CD4-positive, CD25-positive, alpha-beta regulatory T cell (primary cell): ENCODE measurements around the gene PPP1R13B. TPM values are rescaled to one million over a fixed set of nuclear protein-coding genes. Genes with fewer than 3 reads are reported as not detected.

ENCODE experiments used
- ATAC-seq, 2 donors: fragments of 150-1000 bp; cut with Tn5 transposase; one replicate each; pipeline ENCODE4 v1.10.0; 2021; ENCODE audit warnings: low read depth in 2 of 2, moderate number of reproducible peaks in 2 of 2, moderate library complexity in 1 of 2
- DNase-seq, 3 donors: peaks; one replicate each; pipeline versions ENCODE4 v3.0.0 to v3.0.0-alpha.2; 2012 to 2022; ENCODE audit warnings: mixed read lengths in 1 of 3
- H3K27ac ChIP-seq: one replicate; pipeline ENCODE4 v1.7.0; 2013; ENCODE audit warnings: mild to moderate bottlenecking, low read length; ENCODE audit not compliant: insufficient read depth, poor library complexity, severe bottlenecking
- H3K27me3 ChIP-seq: one replicate; pipeline ENCODE4 v1.7.0; 2013; ENCODE audit warnings: low read length; ENCODE audit not compliant: control insufficient read depth, insufficient read depth
- H3K36me3 ChIP-seq: one replicate; pipeline ENCODE4 v1.7.0; 2013; ENCODE audit warnings: mild to moderate bottlenecking, low read length, moderate library complexity; ENCODE audit not compliant: control insufficient read depth, insufficient read depth
- H3K4me1 ChIP-seq: 2 replicates; pipeline ENCODE4 v1.7.0; 2013; ENCODE audit warnings: mild to moderate bottlenecking, low read length; ENCODE audit not compliant: insufficient read depth, control insufficient read depth, poor library complexity, severe bottlenecking
- H3K4me3 ChIP-seq: one replicate; pipeline ENCODE4 v1.7.0; 2013; ENCODE audit warnings: low read depth, mild to moderate bottlenecking, low read length, moderate library complexity
- H3K9me3 ChIP-seq, 2 experiments: 1 replicate in 1 of 2; 2 replicates in 1 of 2; pipeline ENCODE4 v1.7.0; 2013; ENCODE audit warnings: low read length in 2 of 2, mild to moderate bottlenecking in 1 of 2, moderate library complexity in 1 of 2; ENCODE audit not compliant: control insufficient read depth in 2 of 2
- H3K27ac Mint-ChIP-seq, 3 donors: one replicate each; pipeline ENCODE4 v1.8.0; 2020 to 2022; ENCODE audit warnings: mild to moderate bottlenecking in 3 of 3, mixed read lengths in 3 of 3, moderate library complexity in 2 of 3
- H3K27me3 Mint-ChIP-seq: one replicate; pipeline ENCODE4 v1.8.0; 2022; ENCODE audit warnings: mild to moderate bottlenecking, mixed read lengths
- H3K36me3 Mint-ChIP-seq: one replicate; pipeline ENCODE4 v1.8.0; 2020; ENCODE audit warnings: mixed read lengths
- H3K4me1 Mint-ChIP-seq, 4 donors: one replicate each; pipeline ENCODE4 v1.8.0; 2020 to 2022; ENCODE audit warnings: mixed read lengths in 4 of 4, mild to moderate bottlenecking in 1 of 4
- H3K4me3 Mint-ChIP-seq, 4 donors: one replicate each; pipeline ENCODE4 v1.8.0; 2020 to 2022; ENCODE audit warnings: mild to moderate bottlenecking in 4 of 4, mixed read lengths in 4 of 4, moderate library complexity in 3 of 4
- H3K9me3 Mint-ChIP-seq, 7 donors: one replicate each; pipeline ENCODE4 v1.8.0; 2020 to 2022; ENCODE audit warnings: mixed read lengths in 7 of 7, mild to moderate bottlenecking in 3 of 7, moderate library complexity in 2 of 7
- polyA plus RNA-seq, 4 donors: library from polyadenylated mRNA; unstranded; fragments of 300-500 nt; fragmentation: Illumina TruSeq; gene quantifications; one replicate each; pipeline ENCODE4 v1.2.3, GENCODE V29; 2021
- total RNA-seq: library from RNA; stranded (reverse); gene quantifications from one replicate; pipeline ENCODE4 v1.2.3, GENCODE V29; 2022

PPP1R13B gene
- total and polyA plus RNA-seq, 5 donors from 2014 or later, result 1.5 to 21.5 (median 3.0) TPM

GRCh38 chr14:103688441-103688840 is 158.9 kb downstream of the PPP1R13B start:
- no peaks in the 10 kb centered on the region for H3K9me3 ChIP-seq
- H3K4me3 Mint-ChIP-seq, result no peak overlapping the region
- no peaks in the 10 kb centered on the region for H3K4me1 ChIP-seq
- H3K27me3 ChIP-seq, result no peaks in the 10 kb centered on the region
- H3K4me3 ChIP-seq, result no peak overlapping the region
- no peaks in the 10 kb centered on the region for H3K27me3 Mint-ChIP-seq
- no peaks in the 10 kb centered on the region for H3K9me3 Mint-ChIP-seq
- no peak overlapping the region for H3K27ac Mint-ChIP-seq
- ATAC-seq (no peak), DNase-seq (no peak)
- peaks cover 82% of the 10 kb centered on the region for H3K36me3 ChIP-seq
- H3K36me3 Mint-ChIP-seq, result peaks cover 20% of the 10 kb centered on the region
- peaks cover 0 to 4% (median 3%) of the 10 kb centered on the region in 4 donors for H3K4me1 Mint-ChIP-seq
- H3K27ac ChIP-seq, result no peak overlapping the region

GRCh38 chr14:103687712-103688111 is 159.7 kb downstream of the PPP1R13B start:
- Histone ChIP-seq H3K9me3 (no peaks in the 10 kb centered on the region), H3K36me3 (peaks cover 83% of the 10 kb centered on the region), H3K4me1 (no peaks in the 10 kb centered on the region), H3K4me3 (no peak overlapping the region), H3K27ac (no peak overlapping the region), H3K27me3 (no peaks in the 10 kb centered on the region)
- Mint-ChIP-seq H3K36me3 (peaks cover 20% of the 10 kb centered on the region), H3K27ac (no peak overlapping the region), H3K4me1 (peaks cover 0 to 4% (median 3%) of the 10 kb centered on the region in 4 donors), H3K27me3 (no peaks in the 10 kb centered on the region), H3K4me3 (no peak overlapping the region), H3K9me3 (no peaks in the 10 kb centered on the region)
- no peak for ATAC-seq
- no peak for DNase-seq

GRCh38 chr14:103686831-103687485 is 160.4 kb downstream of the PPP1R13B start:
- Histone ChIP-seq H3K4me1 (no peaks in the 10 kb centered on the region), H3K36me3 (peaks cover 83% of the 10 kb centered on the region), H3K4me3 (no peak overlapping the region), H3K9me3 (no peaks in the 10 kb centered on the region), H3K27ac (no peak overlapping the region), H3K27me3 (no peaks in the 10 kb centered on the region)
- Mint-ChIP-seq H3K4me1 (peaks cover 0 to 4% (median 3%) of the 10 kb centered on the region in 4 donors), H3K27ac (no peak overlapping the region), H3K9me3 (no peaks in the 10 kb centered on the region), H3K27me3 (no peaks in the 10 kb centered on the region), H3K36me3 (peaks cover 20% of the 10 kb centered on the region), H3K4me3 (no peak overlapping the region)
- no peak for DNase-seq
- ATAC-seq, result no peak

- no peaks in the 10 kb centered on the region for H3K9me3 ChIP-seq
- H3K36me3 Mint-ChIP-seq, result peaks cover 28% of the 10 kb centered on the region
- H3K4me3 Mint-ChIP-seq, result no peak overlapping the region
- no peaks in the 10 kb centered on the region for H3K27me3 ChIP-seq
- no peak for DNase-seq
- H3K4me1 Mint-ChIP-seq, result peaks cover 0 to 4% (median 3%) of the 10 kb centered on the region in 4 donors
- H3K4me1 ChIP-seq, result no peaks in the 10 kb centered on the region
- no peak for ATAC-seq
- H3K36me3 ChIP-seq, result peaks cover 87% of the 10 kb centered on the region
- no peaks in the 10 kb centered on the region for H3K9me3 Mint-ChIP-seq
- no peaks in the 10 kb centered on the region for H3K27me3 Mint-ChIP-seq
- no peak overlapping the region for H3K27ac Mint-ChIP-seq
- H3K27ac ChIP-seq, result no peak overlapping the region
- H3K4me3 ChIP-seq, result no peak overlapping the region
These were observed 161.8 kb downstream of the PPP1R13B start for GRCh38 chr14:103685276-103686211.

- peaks cover 91% of the 10 kb centered on the region for H3K36me3 ChIP-seq
- Mint-ChIP-seq H3K36me3 (peaks cover 29% of the 10 kb centered on the region), H3K27ac (no peak overlapping the region), H3K9me3 (no peaks in the 10 kb centered on the region), H3K27me3 (no peaks in the 10 kb centered on the region), H3K4me1 (peaks cover 0 to 4% (median 2%) of the 10 kb centered on the region in 4 donors), H3K4me3 (no peak overlapping the region)
- DNase-seq, result no peak
- H3K9me3 ChIP-seq, result no peaks in the 10 kb centered on the region
- no peak for ATAC-seq
- no peak overlapping the region for H3K4me3 ChIP-seq
- H3K27ac ChIP-seq, result no peak overlapping the region
- no peaks in the 10 kb centered on the region for H3K4me1 ChIP-seq
- H3K27me3 ChIP-seq, result no peaks in the 10 kb centered on the region
These were observed 162.5 kb downstream of the PPP1R13B start for GRCh38 chr14:103684871-103685270.

- Histone ChIP-seq H3K27ac (no peak overlapping the region), H3K4me1 (no peaks in the 10 kb centered on the region), H3K27me3 (no peaks in the 10 kb centered on the region), H3K9me3 (no peaks in the 10 kb centered on the region), H3K36me3 (peaks cover 93% of the 10 kb centered on the region), H3K4me3 (no peak overlapping the region)
- Mint-ChIP-seq H3K27me3 (no peaks in the 10 kb centered on the region), H3K27ac (no peak overlapping the region), H3K36me3 (peaks cover 30% of the 10 kb centered on the region), H3K9me3 (no peaks in the 10 kb centered on the region), H3K4me1 (peaks cover 0 to 2% (median under 1%) of the 10 kb centered on the region in 4 donors), H3K4me3 (no peak overlapping the region)
- DNase-seq (no peak), ATAC-seq (no peak)
These were observed 162.9 kb downstream of the PPP1R13B start for GRCh38 chr14:103684471-103684870.
